Left ventricle myocardium superior (tissue), 1 donor: ENCODE data around the gene PCDHB11. TPM values are rescaled to one million over a fixed set of nuclear protein-coding genes. Genes with fewer than 3 reads are reported as not detected.
A peak's percentile ranks its signal among the peaks of the same experiment; 100 is the strongest.
"Not testable (repeated sequence)": the region's sequence is repeated elsewhere in the genome, so short reads cannot be mapped to it uniquely, and the experiment has no call there.

ENCODE experiments used
- ATAC-seq: fragments of 200-7000 bp; cut with Tn5 transposase; one replicate; pipeline ENCODE4 v1.9.1; 2020; ENCODE audit warnings: mild to moderate bottlenecking, moderate library complexity
- DNase-seq: peaks from one replicate; pipeline ENCODE4 v3.0.0-alpha.2; 2020
- intact Hi-C: fragments of 100-400 bp; cut with micrococcal nuclease; formaldehyde crosslinking; loops from one replicate; pipeline ENCODE4 v1.11.0; 2022
- total RNA-seq: library from RNA; stranded (reverse); fragmentation: NEBNext Ultra II Directional; extraction: Animal tissue kit (Norgen Biotek cat#: 25700); gene quantifications from one replicate; pipeline ENCODE4 v1.2.1, GENCODE V29; 2021
- donor health status: DM: no; HTN: yes; CAD: no; lungs with severe emphysema.

PCDHB11 gene
- total RNA-seq, 1 donor from 2014 or later = 0.74 TPM

- ATAC-seq, DNase-seq, intact Hi-C loops: not testable (repeated sequence)
Measured at GRCh38 chr5:141184117-141184855, 15.1 kb upstream of the PCDHB11 start.

DNA sequence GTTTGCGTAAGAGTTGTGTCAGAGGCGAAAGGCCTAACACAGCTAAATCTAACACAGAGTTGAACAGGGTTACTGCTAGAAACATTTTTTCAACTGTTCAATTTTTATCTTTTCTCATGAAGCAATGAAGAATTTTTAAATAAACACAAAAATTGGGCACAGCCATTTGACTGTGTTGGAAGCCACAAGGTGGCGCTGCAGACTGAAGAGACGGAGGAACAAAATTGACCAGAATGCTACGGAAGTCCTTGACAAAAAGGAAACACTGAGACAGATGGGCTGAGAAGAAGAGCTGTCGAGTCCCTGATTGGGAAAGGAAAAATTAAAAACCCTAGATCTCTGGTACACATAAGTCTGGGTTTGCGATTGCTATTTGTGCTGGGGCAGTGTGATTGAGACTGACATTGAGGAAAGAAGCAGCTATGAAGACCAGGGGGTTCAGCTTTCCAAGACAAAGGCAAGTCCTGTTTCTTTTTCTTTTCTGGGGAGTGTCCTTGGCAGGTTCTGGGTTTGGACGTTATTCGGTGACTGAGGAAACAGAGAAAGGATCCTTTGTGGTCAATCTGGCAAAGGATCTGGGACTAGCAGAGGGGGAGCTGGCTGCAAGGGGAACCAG lies 12.4 kb upstream of the PCDHB11 start, which contains the start of gene PCDHB9:
TSS of gene PCDHB9 (plus strand) at position 265 of the 616 bp plus-strand sequence. CDS start at position 423, 158 bp downstream.
- ATAC-seq (no peak), DNase-seq (no peak)
- intact Hi-C loops = no loop called here

DNA sequence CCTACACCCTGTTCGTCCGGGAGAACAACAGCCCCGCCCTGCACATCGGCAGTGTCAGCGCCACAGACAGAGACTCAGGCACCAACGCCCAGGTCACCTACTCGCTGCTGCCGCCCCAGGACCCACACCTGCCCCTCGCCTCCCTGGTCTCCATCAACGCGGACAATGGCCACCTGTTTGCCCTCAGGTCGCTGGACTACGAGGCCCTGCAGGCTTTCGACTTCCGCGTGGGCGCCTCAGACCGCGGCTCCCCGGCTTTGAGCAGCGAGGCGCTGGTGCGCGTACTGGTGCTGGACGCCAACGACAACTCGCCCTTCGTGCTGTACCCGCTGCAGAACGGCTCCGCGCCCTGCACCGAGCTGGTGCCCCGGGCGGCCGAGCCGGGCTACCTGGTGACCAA lies 10.7 kb upstream of the PCDHB11 start:
- DNase-seq, intact Hi-C loops, ATAC-seq: not testable (repeated sequence)

DNA sequence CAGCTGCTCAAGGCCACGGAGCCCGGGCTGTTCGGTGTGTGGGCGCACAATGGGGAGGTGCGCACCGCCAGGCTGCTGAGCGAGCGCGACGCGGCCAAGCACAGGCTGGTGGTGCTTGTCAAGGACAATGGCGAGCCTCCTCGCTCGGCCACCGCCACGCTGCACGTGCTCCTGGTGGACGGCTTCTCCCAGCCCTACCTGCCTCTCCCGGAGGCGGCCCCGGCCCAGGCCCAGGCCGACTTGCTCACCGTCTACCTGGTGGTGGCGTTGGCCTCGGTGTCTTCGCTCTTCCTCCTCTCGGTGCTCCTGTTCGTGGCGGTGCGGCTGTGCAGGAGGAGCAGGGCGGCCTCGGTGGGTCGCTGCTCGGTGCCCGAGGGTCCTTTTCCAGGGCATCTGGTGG lies 10.3 kb upstream of the PCDHB11 start:
- intact Hi-C loops = not testable (repeated sequence)

GRCh38 chr5:141192110-141192725 lies 7.2 kb upstream of the PCDHB11 start, which contains the start of gene PCDHB10:
PCDHB10 (plus strand) TSS chr5:141192353; CDS start chr5:141192553, 200 bp downstream.
- intact Hi-C loops = no loop called here

More for the DNA sequence above, 10.3 kb upstream of the PCDHB11 start:
- not testable (repeated sequence) for ATAC-seq, DNase-seq

DNA sequence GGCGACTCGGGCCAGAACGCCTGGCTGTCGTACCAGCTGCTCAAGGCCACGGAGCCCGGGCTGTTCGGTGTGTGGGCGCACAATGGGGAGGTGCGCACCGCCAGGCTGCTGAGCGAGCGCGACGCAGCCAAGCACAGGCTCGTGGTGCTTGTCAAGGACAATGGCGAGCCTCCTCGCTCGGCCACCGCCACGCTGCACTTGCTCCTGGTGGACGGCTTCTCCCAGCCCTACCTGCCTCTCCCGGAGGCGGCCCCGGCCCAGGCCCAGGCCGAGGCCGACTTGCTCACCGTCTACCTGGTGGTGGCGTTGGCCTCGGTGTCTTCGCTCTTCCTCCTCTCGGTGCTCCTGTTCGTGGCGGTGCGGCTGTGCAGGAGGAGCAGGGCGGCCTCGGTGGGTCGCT lies 5.1 kb upstream of the PCDHB11 start:
- ATAC-seq, DNase-seq, intact Hi-C loops: not testable (repeated sequence)

More at GRCh38 chr5:141192110-141192725, 7.2 kb upstream of the PCDHB11 start, which contains the start of gene PCDHB10:
- DNase-seq (no peak), ATAC-seq (no peak)

GRCh38 chr5:141196363-141196762 lies 3.1 kb upstream of the PCDHB11 start:
- intact Hi-C loops = no loop called here
- DNase-seq = no peak
- ATAC-seq = no peak

DNA sequence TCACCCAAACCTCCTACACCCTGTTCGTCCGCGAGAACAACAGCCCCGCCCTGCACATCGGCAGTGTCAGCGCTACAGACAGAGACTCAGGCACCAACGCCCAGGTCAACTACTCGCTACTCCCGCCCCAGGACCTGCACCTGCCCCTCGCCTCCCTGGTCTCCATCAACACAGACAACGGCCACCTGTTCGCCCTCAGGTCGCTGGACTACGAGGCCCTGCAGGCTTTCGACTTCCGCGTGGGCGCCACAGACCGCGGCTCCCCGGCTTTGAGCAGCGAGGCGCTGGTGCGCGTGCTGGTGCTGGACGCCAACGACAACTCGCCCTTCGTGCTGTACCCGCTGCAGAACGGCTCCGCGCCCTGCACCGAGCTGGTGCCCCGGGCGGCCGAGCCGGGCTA lies 1.7 kb downstream of the PCDHB11 start:
- intact Hi-C loops, ATAC-seq, DNase-seq: not testable (repeated sequence)

- ATAC-seq, DNase-seq, intact Hi-C loops: not testable (repeated sequence)
Measured at GRCh38 chr5:141201646-141202045, 2.2 kb downstream of the PCDHB11 start.

DNA sequence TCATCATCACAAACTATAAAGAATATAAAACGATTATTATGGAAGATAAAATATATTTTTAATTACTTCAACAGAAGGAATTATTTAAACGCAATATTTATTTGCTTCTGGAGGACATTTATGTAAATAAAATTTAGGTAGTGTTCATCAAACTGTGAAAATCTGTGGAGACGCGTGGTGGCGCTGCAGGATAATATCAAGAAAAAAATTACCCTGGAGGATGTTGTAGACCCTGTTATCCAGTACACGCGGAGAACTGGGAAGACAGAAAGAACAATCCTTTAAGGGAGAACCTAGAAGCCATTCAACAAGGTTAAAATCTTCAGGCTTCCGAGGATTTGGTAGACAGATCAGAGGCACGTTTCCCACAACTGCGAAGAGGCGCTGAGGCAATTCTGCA lies 9.1 kb downstream of the PCDHB11 start, which contains the start of gene PCDHB12:
TSS of gene PCDHB12 (plus strand) at position 242 of the 400 bp plus-strand sequence. CDS start 189 bp downstream, outside the sequence.
- ATAC-seq (no peak), DNase-seq (peak; percentile 35)
- intact Hi-C loops = no loop called here

DNA sequence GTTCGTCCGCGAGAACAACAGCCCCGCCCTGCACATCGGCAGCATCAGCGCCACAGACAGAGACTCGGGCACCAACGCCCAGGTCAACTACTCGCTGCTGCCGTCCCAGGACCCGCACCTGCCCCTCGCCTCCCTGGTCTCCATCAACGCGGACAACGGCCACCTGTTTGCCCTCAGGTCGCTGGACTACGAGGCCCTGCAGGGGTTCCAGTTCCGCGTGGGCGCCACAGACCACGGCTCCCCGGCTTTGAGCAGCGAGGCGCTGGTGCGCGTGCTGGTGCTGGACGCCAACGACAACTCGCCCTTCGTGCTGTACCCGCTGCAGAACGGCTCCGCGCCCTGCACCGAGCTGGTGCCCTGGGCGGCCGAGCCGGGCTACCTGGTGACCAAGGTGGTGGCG lies 10.9 kb downstream of the PCDHB11 start:
- ATAC-seq, DNase-seq, intact Hi-C loops: not testable (repeated sequence)

GRCh38 chr5:141210849-141211248 lies 11.4 kb downstream of the PCDHB11 start:
- DNase-seq, intact Hi-C loops, ATAC-seq: not testable (repeated sequence)

GRCh38 chr5:141213656-141214339 lies 14.4 kb downstream of the PCDHB11 start, which contains the start of gene PCDHB13:
PCDHB13 (plus strand) TSS chr5:141213919; CDS start chr5:141214124, 205 bp downstream.
- intact Hi-C loops = not testable (repeated sequence)
- peak; percentile 77 for DNase-seq
- ATAC-seq = peak; percentile 84

GRCh38 chr5:141214583-141214982 lies 15.2 kb downstream of the PCDHB11 start:
- ATAC-seq, DNase-seq, intact Hi-C loops: not testable (repeated sequence)

DNA sequence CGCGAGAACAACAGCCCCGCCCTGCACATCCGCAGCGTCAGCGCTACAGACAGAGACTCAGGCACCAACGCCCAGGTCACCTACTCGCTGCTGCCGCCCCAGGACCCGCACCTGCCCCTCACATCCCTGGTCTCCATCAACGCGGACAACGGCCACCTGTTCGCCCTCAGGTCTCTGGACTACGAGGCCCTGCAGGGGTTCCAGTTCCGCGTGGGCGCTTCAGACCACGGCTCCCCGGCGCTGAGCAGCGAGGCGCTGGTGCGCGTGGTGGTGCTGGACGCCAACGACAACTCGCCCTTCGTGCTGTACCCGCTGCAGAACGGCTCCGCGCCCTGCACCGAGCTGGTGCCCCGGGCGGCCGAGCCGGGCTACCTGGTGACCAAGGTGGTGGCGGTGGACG lies 16.1 kb downstream of the PCDHB11 start:
- DNase-seq, ATAC-seq, intact Hi-C loops: not testable (repeated sequence)

DNA sequence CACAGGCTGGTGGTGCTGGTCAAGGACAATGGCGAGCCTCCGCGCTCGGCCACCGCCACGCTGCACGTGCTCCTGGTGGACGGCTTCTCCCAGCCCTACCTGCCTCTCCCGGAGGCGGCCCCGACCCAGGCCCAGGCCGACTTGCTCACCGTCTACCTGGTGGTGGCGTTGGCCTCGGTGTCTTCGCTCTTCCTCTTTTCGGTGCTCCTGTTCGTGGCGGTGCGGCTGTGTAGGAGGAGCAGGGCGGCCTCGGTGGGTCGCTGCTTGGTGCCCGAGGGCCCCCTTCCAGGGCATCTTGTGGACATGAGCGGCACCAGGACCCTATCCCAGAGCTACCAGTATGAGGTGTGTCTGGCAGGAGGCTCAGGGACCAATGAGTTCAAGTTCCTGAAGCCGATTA lies 16.6 kb downstream of the PCDHB11 start:
- ATAC-seq, DNase-seq, intact Hi-C loops: not testable (repeated sequence)

DNA sequence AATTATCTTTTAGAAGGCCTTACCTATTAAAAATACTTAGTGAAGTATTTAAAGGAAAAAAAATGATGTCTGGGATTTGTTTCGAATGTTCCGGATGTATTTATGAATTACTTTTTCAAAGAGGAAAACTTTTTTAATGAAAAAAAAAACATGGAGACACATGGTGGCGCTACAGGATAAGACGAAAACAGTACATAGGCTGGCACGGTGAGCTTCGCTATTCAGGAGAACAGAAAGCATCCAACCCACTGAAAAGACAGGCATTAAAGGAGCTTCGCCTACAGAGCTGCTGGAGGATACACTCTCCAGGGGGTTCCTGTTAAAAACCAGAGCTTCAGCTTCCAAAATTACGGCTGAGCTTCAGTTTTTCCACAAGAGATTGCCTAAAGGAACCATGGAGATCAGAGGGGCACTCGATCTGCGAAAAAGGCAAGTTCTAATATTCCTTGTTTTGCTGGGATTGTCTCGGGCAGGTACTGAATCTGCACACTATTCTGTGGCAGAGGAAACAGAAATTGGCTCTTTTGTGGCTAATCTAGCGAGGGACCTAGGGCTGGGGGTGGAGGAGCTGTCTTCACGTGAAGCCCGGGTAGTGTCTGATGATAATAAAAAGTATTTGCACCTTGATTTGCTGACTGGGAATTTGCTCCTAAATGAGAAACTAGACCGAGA lies 23.8 kb downstream of the PCDHB11 start, which contains the start of gene PCDHB14:
TSS of gene PCDHB14 (plus strand) at position 232 of the 672 bp plus-strand sequence. CDS start at position 395, 163 bp downstream.
- ATAC-seq (no peak), DNase-seq (no peak)
- intact Hi-C loops = no loop called here

DNA sequence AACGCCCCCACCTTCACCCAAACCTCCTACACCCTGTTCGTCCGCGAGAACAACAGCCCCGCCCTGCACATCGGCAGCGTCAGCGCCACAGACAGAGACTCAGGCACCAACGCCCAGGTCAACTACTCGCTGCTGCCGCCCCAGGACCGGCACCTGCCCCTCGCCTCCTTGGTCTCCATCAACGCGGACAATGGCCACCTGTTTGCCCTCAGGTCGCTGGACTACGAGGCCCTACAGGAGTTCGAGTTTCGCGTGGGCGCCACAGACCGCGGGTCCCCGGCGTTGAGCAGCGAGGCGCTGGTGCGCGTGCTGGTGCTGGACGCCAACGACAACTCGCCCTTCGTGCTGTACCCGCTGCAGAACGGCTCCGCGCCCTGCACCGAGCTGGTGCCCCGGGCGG lies 25.4 kb downstream of the PCDHB11 start:
- DNase-seq, intact Hi-C loops, ATAC-seq: not testable (repeated sequence)
